ENCODE measurements around the gene DLG2. TPM values are rescaled to one million over a fixed set of nuclear protein-coding genes. Genes with fewer than 3 reads are reported as not detected.

DLG2 gene
- total RNA-seq, 2 donors from 2014 or later, result 1.9 to 3.2 TPM

GRCh38 chr11:83971063-83971462, 1656.1 kb downstream of the DLG2 start:
- DNase-seq, result no peak
- intact Hi-C loops (cut with DNase I, micrococcal nuclease), result no loop called here
- ATAC-seq, result no peak

- no peak for DNase-seq
- no peak for ATAC-seq
- intact Hi-C loops (cut with DNase I, micrococcal nuclease), result no loop called here
Observed at GRCh38 chr11:83970061-83970671, 1657.0 kb downstream of the DLG2 start.

GRCh38 chr11:83957038-83957900, 1669.9 kb downstream of the DLG2 start:
- DNase-seq (no peak), ATAC-seq (no peak)
- intact Hi-C loops (cut with DNase I, micrococcal nuclease), result no loop called here

- intact Hi-C loops (cut with DNase I, micrococcal nuclease), result no loop called here
- DNase-seq (no peak), ATAC-seq (no peak)
Observed at GRCh38 chr11:83956119-83956697, 1670.9 kb downstream of the DLG2 start.

GRCh38 chr11:83954780-83955179, 1672.4 kb downstream of the DLG2 start:
- DNase-seq (no peak), ATAC-seq (no peak)
- intact Hi-C loops (cut with DNase I, micrococcal nuclease), result no loop called here

GRCh38 chr11:83951521-83951920, 1675.6 kb downstream of the DLG2 start:
- peak; percentile 30 for ATAC-seq
- intact Hi-C loops (cut with DNase I, micrococcal nuclease), result no loop called here
- no peak for DNase-seq

- intact Hi-C loops (cut with DNase I, micrococcal nuclease), result no loop called here
- no peak for ATAC-seq
- DNase-seq, result no peak
Observed at GRCh38 chr11:83948200-83948599, 1678.9 kb downstream of the DLG2 start.

- ATAC-seq, result no peak
- no peak for DNase-seq
- intact Hi-C loops (cut with DNase I, micrococcal nuclease), result no loop called here
Observed at GRCh38 chr11:83945976-83946375, 1681.2 kb downstream of the DLG2 start.

GRCh38 chr11:83941050-83941449, 1686.1 kb downstream of the DLG2 start:
- intact Hi-C loops (cut with DNase I, micrococcal nuclease), result no loop called here
- no peak for DNase-seq
- no peak for ATAC-seq

- ATAC-seq, result no peak
- intact Hi-C loops (cut with DNase I, micrococcal nuclease), result no loop called here
- DNase-seq, result no peak
Observed at GRCh38 chr11:83938148-83938547, 1689.0 kb downstream of the DLG2 start.

- intact Hi-C loops (cut with DNase I, micrococcal nuclease), result no loop called here
- ATAC-seq, result no peak
- no peak for DNase-seq
Observed at GRCh38 chr11:83933008-83933407, 1694.1 kb downstream of the DLG2 start.

- intact Hi-C loops (cut with DNase I, micrococcal nuclease), result no loop called here
- no peak for DNase-seq
- ATAC-seq, result no peak
Observed at GRCh38 chr11:83927422-83927821, 1699.7 kb downstream of the DLG2 start.

GRCh38 chr11:83924795-83925542, 1702.2 kb downstream of the DLG2 start:
- DNase-seq (no peak), ATAC-seq (no peak)
- intact Hi-C loops (cut with DNase I, micrococcal nuclease), result no loop called here

- ATAC-seq (no peak), DNase-seq (no peak)
- intact Hi-C loops (cut with DNase I, micrococcal nuclease), result no loop called here
Observed at GRCh38 chr11:83923961-83924360, 1703.2 kb downstream of the DLG2 start.

GRCh38 chr11:83922953-83923352, 1704.2 kb downstream of the DLG2 start:
- DNase-seq (no peak), ATAC-seq (no peak)
- intact Hi-C loops (cut with DNase I, micrococcal nuclease), result no loop called here

- intact Hi-C loops (cut with DNase I, micrococcal nuclease), result no loop called here
- no peak for DNase-seq
- ATAC-seq, result no peak
Observed at GRCh38 chr11:83922318-83922717, 1704.8 kb downstream of the DLG2 start.

- DNase-seq (no peak), ATAC-seq (no peak)
- intact Hi-C loops (cut with DNase I, micrococcal nuclease), result no loop called here
Observed at GRCh38 chr11:83921447-83922192, 1705.5 kb downstream of the DLG2 start.

GRCh38 chr11:83918476-83918875, 1708.7 kb downstream of the DLG2 start:
- no peak for DNase-seq

GRCh38 chr11:83914995-83915394, 1712.1 kb downstream of the DLG2 start:
- no peak for DNase-seq
- intact Hi-C loops (cut with DNase I, micrococcal nuclease), result no loop called here
- ATAC-seq, result no peak

More at GRCh38 chr11:83918476-83918875, 1708.7 kb downstream of the DLG2 start:
- intact Hi-C loops (cut with DNase I, micrococcal nuclease), result no loop called here
- no peak for ATAC-seq
